ENCODE measurements around the gene TMEM235. TPM values are rescaled to one million over a fixed set of nuclear protein-coding genes. Genes with fewer than 3 reads are reported as not detected.

TMEM235 gene
- total and polyA plus RNA-seq, 2 donors (not counting 3 experiments of a cell fraction or from before 2014, with no cell fraction given): 0.04 to 0.38 TPM

DNA sequence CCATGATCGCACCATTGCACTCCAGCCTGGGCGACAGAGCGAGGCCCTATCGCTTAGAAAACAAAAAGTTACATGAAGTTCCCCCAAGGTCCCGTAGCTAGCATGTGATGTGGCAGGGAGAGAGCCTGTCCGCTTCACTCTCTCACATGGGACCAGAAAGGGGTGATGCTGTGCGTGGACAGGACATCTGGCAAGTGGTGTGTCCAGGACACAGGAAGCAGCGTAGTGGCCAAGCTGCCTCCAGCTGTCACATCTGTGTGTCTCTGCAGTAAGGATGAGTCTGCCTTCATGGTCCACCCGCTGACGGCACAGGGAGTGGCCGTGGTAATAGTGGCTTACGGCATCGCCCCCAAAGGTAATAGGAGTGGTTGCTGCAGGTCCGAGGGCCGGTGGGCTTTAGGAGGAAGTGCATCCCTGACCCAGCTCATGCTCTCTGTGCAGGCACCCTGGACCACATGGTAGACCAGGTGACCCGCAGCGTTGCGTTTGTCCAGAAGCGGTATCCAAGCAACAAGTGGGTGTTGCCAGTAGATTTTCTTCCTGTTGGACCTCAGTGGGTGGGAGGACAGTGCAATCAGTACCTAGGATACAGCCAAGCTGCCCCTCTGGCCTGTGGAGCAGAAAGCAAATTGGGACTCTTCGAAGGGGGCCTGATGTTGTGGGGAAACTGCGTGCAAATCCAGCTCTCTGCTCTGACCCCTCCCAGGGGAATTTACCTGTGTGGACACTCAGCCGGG lies 26.9 kb upstream of the TMEM235 start:
- no TSS peak for BruUV-seq (replicated peaks)
- peaks cover 0 to 12% of the 10 kb centered on the region in 2 experiments for H3K36me3 ChIP-seq (ENCODE audit: control insufficient read depth in 2 of 2, extremely low read depth in 1 of 2, insufficient read depth in 2 of 2, low read length in 2 of 2)
- H3K4me1 ChIP-seq (ENCODE audit: control insufficient read depth, extremely low read depth, insufficient read depth, low read length): no peaks in the 10 kb centered on the region
- POLR2A ChIA-PET: no interaction called here
- TF ChIP-seq, protein P1, sequence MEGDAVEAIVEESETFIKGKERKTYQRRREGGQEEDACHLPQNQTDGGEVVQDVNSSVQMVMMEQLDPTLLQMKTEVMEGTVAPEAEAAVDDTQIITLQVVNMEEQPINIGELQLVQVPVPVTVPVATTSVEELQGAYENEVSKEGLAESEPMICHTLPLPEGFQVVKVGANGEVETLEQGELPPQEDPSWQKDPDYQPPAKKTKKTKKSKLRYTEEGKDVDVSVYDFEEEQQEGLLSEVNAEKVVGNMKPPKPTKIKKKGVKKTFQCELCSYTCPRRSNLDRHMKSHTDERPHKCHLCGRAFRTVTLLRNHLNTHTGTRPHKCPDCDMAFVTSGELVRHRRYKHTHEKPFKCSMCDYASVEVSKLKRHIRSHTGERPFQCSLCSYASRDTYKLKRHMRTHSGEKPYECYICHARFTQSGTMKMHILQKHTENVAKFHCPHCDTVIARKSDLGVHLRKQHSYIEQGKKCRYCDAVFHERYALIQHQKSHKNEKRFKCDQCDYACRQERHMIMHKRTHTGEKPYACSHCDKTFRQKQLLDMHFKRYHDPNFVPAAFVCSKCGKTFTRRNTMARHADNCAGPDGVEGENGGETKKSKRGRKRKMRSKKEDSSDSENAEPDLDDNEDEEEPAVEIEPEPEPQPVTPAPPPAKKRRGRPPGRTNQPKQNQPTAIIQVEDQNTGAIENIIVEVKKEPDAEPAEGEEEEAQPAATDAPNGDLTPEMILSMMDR (IDR thresholded peaks at IDR 0.05; ENCODE audit: extremely low read depth in 1 of 2, insufficient read depth in 1 of 2, low read depth in 1 of 2, low read length in 2 of 2): no peak
- TF ChIP-seq POLR2AphosphoS5 (IDR thresholded peaks at IDR 0.05; ENCODE audit: insufficient read depth, low read depth, low read length): no peak
- TF ChIP-seq FOS (IDR thresholded peaks at IDR 0.05; ENCODE audit: borderline replicate concordance, insufficient read depth, low read length): no peak
- no peak for TF ChIP-seq JUN (IDR thresholded peaks at IDR 0.05; ENCODE audit: borderline replicate concordance, insufficient read depth, insufficient read length, low read depth)
- no peak for TF ChIP-seq EZH2 (IDR thresholded peaks at IDR 0.05; ENCODE audit: borderline replicate concordance, low read depth, low read length, severe bottlenecking)
- TF ChIP-seq MYC (IDR thresholded peaks at IDR 0.05; ENCODE audit: low read depth, low read length): no peak
- TF ChIP-seq GATA2 (IDR thresholded peaks at IDR 0.05; ENCODE audit: insufficient read depth, insufficient read length, low read depth, low read length): no peak
- TF ChIP-seq POLR2A (IDR thresholded peaks at IDR 0.05; ENCODE audit: low read depth, low read length): no peak
- TF ChIP-seq, protein P2, sequence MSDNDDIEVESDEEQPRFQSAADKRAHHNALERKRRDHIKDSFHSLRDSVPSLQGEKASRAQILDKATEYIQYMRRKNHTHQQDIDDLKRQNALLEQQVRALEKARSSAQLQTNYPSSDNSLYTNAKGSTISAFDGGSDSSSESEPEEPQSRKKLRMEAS (IDR thresholded peaks at IDR 0.05; ENCODE audit: insufficient read depth, insufficient read length): no peak
- intact Hi-C loops (cut with micrococcal nuclease): no loop called here
- no peaks in the 10 kb centered on the region for H3K9me3 ChIP-seq (replicated peaks; ENCODE audit: control insufficient read depth, insufficient read depth, low read length)
- no peaks in the 10 kb centered on the region for H3K9me1 ChIP-seq (replicated peaks; ENCODE audit: control insufficient read depth, extremely low read depth, insufficient read depth, low read length)
- H3K27ac ChIP-seq (ENCODE audit: insufficient read depth, low read depth, low read length): no peak overlapping the region
- H3K27me3 ChIP-seq (ENCODE audit: control insufficient read depth in 2 of 2, insufficient read depth in 2 of 2, low read length in 2 of 2): no peaks in the 10 kb centered on the region
- no peaks in the 10 kb centered on the region for H3K79me2 ChIP-seq (ENCODE audit: control insufficient read depth, insufficient read depth, low read length)
- no peak overlapping the region for H2AFZ ChIP-seq (ENCODE audit: low read depth, low read length)
- H4K20me1 ChIP-seq (replicated peaks; ENCODE audit: control insufficient read depth, extremely low read depth, insufficient read depth, low read length): no peaks in the 10 kb centered on the region
- H3K9ac ChIP-seq (replicated peaks; ENCODE audit: extremely low read depth, insufficient read depth, low read length): no peak overlapping the region
- DNase-seq (ENCODE audit: low read depth, low spot score) (no peak), FAIRE-seq (no peak)
- H3K4me3 ChIP-seq (replicated peaks in 1 of 3; ENCODE audit: insufficient read depth in 1 of 3, low read depth in 1 of 3, low read length in 3 of 3): no peak overlapping the region
- CTCF ChIA-PET: interaction anchor here (1.7 kb wide), 1 partner anchor 28 kb away, joined by 4 read pairs; no protein-coding TSS in a partner anchor
- dilution Hi-C loops (cut with MboI; ENCODE audit: extremely low pct_ligation_motif_present, low sequenced_read_pairs): no loop called here
- H3K4me2 ChIP-seq (ENCODE audit: insufficient read depth, low read length): no peak overlapping the region
